LNCAP (cell line): ENCODE measurements around the gene RXRG.

ENCODE experiments used
- CTCF ChIP-seq: fragments of 450-650 bp; IDR thresholded peaks from 2 replicates; pipeline ENCODE4 v1.5.1; 2017; ENCODE audit warnings: mild to moderate bottlenecking

Gene RXRG

DNA sequence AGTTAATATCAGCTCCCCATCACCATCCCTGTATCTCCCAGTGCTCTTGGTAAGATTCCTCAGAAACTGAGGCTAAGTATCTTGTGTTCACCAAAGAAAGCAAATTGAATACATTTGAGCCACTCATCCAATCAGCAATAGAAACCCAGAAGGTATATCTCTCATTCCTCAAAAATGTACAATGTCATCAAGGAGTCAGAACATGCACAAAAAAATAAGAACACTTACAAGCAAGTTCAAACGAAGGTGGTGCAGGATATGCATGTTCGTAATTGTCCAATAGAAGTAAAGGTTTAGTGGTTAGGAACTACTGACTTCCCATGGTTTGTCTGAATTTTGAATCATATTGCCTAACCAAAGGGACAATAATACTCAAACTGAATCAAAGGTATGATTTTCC lies 24.3 kb downstream of the RXRG start:
- TF ChIP-seq CTCF = no peak

- no peak for TF ChIP-seq CTCF
These were observed 25.1 kb downstream of the RXRG start for GRCh38 chr1:165419839-165420238.

- TF ChIP-seq CTCF = no peak
These were observed 26.7 kb downstream of the RXRG start for GRCh38 chr1:165418195-165418594.

DNA sequence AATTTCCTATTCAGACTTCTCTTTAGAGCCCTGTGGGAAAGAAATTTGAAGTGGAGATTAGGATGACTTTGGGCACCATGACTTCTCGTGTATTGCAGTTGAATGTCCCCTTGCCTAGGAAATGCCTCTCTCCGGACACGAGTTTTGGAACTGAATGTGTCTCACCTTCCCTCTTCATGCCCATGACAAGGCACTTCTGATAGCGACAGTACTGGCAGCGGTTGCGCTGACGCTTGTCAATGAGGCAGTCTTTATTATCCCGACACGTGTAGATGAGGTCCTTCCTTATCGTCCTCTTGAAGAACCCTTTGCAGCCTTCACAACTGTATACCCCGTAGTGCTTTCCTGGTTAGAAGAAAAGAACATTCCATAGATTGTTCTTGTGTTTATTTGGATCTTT lies 28.1 kb downstream of the RXRG start:
- no peak for TF ChIP-seq CTCF

GRCh38 chr1:165415068-165415467 lies 29.9 kb downstream of the RXRG start:
- no peak for TF ChIP-seq CTCF

DNA sequence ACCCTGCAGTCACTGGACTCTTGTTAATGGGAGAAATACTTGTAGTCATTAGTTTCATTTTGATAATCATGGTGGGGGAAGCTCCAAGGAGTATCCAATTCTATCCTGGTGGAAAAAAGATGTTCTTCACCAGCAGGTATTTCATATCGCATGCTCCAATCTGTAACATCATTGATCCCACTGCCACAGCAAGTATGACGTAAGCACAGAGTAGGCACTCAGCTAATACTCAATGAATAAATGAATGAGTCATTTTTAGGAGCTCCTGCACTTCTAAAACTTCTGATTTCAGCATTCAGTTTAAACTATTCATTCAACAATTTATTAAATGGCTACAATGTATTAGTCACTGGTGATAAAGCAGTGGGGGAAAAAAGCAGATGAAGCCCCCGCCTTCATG lies 30.3 kb downstream of the RXRG start:
- TF ChIP-seq CTCF = no peak

DNA sequence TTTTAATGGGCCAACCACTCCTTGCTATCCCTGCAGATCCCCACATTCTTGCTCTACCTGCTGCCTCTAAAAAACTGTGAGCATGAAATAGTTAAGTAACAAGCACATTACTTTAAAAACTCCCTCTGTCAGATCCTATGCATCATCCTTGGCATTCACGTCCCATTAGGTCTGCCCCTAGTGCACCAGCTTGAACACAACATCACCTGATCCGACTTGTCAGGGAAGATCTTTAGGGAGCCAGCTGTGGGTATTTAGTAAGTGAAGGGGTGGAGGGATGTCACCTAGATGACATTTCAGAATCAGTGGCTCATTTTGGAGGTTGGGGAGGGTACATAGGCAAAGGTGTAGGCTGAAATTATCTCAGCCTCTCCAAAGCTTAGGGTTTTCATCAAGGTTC lies 33.5 kb downstream of the RXRG start:
- TF ChIP-seq CTCF = no peak

DNA sequence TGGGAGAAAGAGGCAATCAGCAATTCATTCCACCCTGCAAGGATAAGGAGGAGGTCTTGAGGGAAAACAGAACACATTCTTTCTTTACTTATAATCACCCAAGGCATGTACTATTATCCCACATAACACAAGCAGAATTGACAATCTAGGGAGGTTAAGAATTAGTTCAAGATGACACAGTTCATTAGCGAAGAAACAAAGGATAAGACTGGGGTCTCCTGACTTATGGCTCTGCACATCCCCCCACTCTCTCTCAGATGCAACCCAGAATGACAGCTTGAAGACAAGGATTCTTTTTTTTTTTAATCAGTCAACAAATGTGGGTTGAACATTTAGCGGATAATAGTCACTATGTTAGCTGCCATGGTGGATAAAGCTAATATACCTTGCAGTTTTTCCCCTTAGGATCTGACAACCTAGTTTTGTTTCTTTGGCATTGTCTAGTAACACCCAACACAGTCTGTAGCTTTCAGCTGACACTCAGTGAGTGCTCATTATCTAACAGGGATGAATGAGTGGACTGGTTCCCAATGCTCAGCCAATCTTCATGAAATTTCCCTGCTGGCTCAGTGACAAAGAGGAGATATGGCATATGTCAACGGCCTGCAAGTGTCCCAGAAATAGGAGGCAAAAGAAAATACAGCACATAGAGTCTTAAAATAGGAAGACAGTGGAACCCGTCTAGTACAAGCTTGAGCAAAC lies 35.1 kb downstream of the RXRG start:
- TF ChIP-seq CTCF = no peak
